Urinary bladder (tissue), 4 donors: ENCODE results near the gene PHF20. TPM values are rescaled to one million over a fixed set of nuclear protein-coding genes. Genes with fewer than 3 reads are reported as not detected.

Experiments
- DNase-seq: peaks from one replicate; pipeline ENCODE4 v3.0.0-alpha.2; 2015; ENCODE audit errors: extremely low spot score
- H3K27ac ChIP-seq: one replicate; pipeline ENCODE4 v1.5.1; 2013; ENCODE audit warnings: low read depth, mild to moderate bottlenecking, moderate library complexity
- H3K36me3 ChIP-seq: one replicate; pipeline ENCODE4 v1.6.1; 2013; ENCODE audit warnings: mild to moderate bottlenecking, moderate library complexity; ENCODE audit not compliant: insufficient read depth
- H3K4me1 ChIP-seq: one replicate; pipeline ENCODE4 v1.6.1; 2013; ENCODE audit warnings: mild to moderate bottlenecking, moderate library complexity; ENCODE audit not compliant: insufficient read depth
- H3K4me3 ChIP-seq: one replicate; pipeline ENCODE4 v1.5.1; 2013; ENCODE audit warnings: low read depth, low read length
- WGBS: extraction: QIAGEN DNeasy Blood & Tissue Kit; methylation state at CpG from one replicate; pipeline ENCODE4 v1.1.7; 2013; 5-methylcytosine and 5-hydroxymethylcytosine counted together
- polyA plus RNA-seq: library from polyadenylated mRNA; stranded (reverse); fragments of 200-250 nt; gene quantifications from one replicate; pipeline ENCODE4 v1.2.3, GENCODE V29; 2013
- total RNA-seq: library from RNA; depleted of rRNA; stranded (reverse); fragments of >200 nt; gene quantifications from one replicate; pipeline ENCODE4 v1.2.3, GENCODE V29; 2014
- donor health status: healthy with polysubstance abuse.
- donor health status: healthy.

PHF20 gene
- total and polyA plus RNA-seq, 2 donors: 30.5 to 32.5 TPM

DNA sequence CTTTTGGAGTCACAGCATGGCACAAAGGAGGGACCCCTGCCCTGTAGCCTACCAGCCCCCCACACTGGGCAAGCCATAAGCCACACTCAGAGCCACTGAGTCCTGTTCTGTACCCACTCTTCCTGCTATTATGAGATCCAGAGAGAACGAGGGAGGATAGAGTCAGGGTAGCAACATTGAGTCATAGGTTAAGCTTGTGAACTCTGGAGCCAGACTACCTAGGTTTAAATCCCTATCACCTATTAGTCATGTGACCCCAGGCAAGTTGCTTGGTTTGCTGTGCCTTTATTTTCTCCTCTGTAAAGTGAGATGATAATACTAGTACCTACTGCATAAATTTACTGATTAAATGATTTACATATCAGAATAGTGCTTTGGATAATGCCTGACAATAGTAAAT is 197.1 kb downstream of the PHF20 start:
- DNase-seq: no peak
- Histone ChIP-seq H3K36me3 (no peaks in the 10 kb centered on the region), H3K27ac (no peak overlapping the region), H3K4me3 (no peak overlapping the region), H3K4me1 (no peaks in the 10 kb centered on the region)
- 68% methylated on average over 1 of the region's 1 CpG for WGBS

GRCh38 chr20:35971981-35972380 is 200.2 kb downstream of the PHF20 start:
- no peaks in the 10 kb centered on the region for H3K4me1 ChIP-seq
- 91% methylated on average over 2 of the region's 2 CpGs for WGBS

GRCh38 chr20:35972462-35972861 is 200.6 kb downstream of the PHF20 start:
- Histone ChIP-seq H3K36me3 (no peaks in the 10 kb centered on the region), H3K4me3 (no peak overlapping the region), H3K27ac (no peak overlapping the region), H3K4me1 (no peaks in the 10 kb centered on the region)
- DNase-seq: no peak
- WGBS: 29% methylated on average over 4 of the region's 4 CpGs

More at GRCh38 chr20:35971981-35972380, 200.2 kb downstream of the PHF20 start:
- no peak for DNase-seq
- no peaks in the 10 kb centered on the region for H3K36me3 ChIP-seq
- no peak overlapping the region for H3K4me3 ChIP-seq
- no peak overlapping the region for H3K27ac ChIP-seq

GRCh38 chr20:35974256-35974655 is 202.4 kb downstream of the PHF20 start:
- WGBS: 83% methylated on average over 4 of the region's 4 CpGs

GRCh38 chr20:35975576-35976373 is 204.0 kb downstream of the PHF20 start:
- DNase-seq: no peak
- no peaks in the 10 kb centered on the region for H3K36me3 ChIP-seq
- no peak overlapping the region for H3K27ac ChIP-seq
- no peak overlapping the region for H3K4me3 ChIP-seq
- 68% methylated on average over 9 of the region's 9 CpGs for WGBS
- H3K4me1 ChIP-seq: no peaks in the 10 kb centered on the region

More at GRCh38 chr20:35974256-35974655, 202.4 kb downstream of the PHF20 start:
- no peak overlapping the region for H3K27ac ChIP-seq
- no peak overlapping the region for H3K4me3 ChIP-seq
- DNase-seq: no peak
- no peaks in the 10 kb centered on the region for H3K36me3 ChIP-seq
- H3K4me1 ChIP-seq: no peaks in the 10 kb centered on the region

- DNase-seq: no peak
- H3K4me3 ChIP-seq: no peak overlapping the region
- no peaks in the 10 kb centered on the region for H3K4me1 ChIP-seq
- H3K36me3 ChIP-seq: no peaks in the 10 kb centered on the region
- H3K27ac ChIP-seq: no peak overlapping the region
- 93% methylated on average over 9 of the region's 9 CpGs for WGBS
These were observed 206.3 kb downstream of the PHF20 start for GRCh38 chr20:35978041-35978513.

DNA sequence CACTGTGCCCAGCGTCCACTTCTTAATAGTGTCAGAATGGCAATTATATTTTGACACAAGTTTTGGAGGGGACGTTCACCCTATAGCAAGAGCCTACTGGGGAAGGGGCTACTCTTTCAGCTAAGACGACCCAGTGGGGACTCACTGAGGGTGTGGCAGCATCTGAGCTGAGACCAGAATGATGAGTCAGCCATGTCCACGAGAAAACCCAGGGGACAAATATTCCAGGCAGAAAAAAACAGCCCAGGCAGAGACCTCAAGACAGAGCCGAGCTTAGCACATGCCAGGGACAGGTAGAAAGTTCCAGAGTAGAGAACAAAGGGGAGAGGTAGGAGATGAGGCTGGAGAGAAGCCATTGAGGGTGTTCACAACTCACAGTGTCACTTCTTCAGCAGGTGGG is 207.7 kb downstream of the PHF20 start:
- WGBS: 70% methylated on average over 5 of the region's 5 CpGs
- no peak overlapping the region for H3K4me3 ChIP-seq

DNA sequence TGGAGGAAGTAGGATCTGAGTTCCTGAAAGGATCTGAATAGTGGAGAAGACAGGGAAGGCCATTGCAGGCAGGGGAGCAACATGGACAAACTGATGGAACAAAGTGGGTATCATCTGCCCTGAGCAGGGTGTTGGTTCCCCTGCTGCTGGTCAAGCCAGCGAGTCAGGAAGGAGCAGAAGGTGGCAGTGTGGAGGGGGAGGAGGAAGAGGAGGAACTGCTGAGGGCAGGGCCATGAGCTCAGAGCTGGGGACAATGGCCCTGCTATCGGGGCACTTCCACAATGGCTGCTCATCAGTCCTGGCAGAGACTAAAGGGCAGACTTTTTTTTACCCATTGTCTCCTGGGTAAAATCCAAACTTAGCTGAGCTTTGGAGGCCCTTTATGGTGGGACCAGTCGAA is 210.2 kb downstream of the PHF20 start:
- H3K36me3 ChIP-seq: no peaks in the 10 kb centered on the region
- WGBS: 72% methylated on average over 3 of the region's 3 CpGs
- no peak overlapping the region for H3K4me3 ChIP-seq
- no peak overlapping the region for H3K27ac ChIP-seq
- no peak for DNase-seq
- no peaks in the 10 kb centered on the region for H3K4me1 ChIP-seq

More for the DNA sequence above, 207.7 kb downstream of the PHF20 start:
- H3K4me1 ChIP-seq: no peaks in the 10 kb centered on the region
- DNase-seq: no peak
- no peaks in the 10 kb centered on the region for H3K36me3 ChIP-seq
- no peak overlapping the region for H3K27ac ChIP-seq

- H3K36me3 ChIP-seq: no peaks in the 10 kb centered on the region
- 70% methylated on average over 6 of the region's 6 CpGs for WGBS
- no peak overlapping the region for H3K4me3 ChIP-seq
- no peak for DNase-seq
- no peaks in the 10 kb centered on the region for H3K4me1 ChIP-seq
- H3K27ac ChIP-seq: no peak overlapping the region
These were observed 212.6 kb downstream of the PHF20 start for GRCh38 chr20:35984382-35984781.

- 74% methylated on average over 2 of the region's 2 CpGs for WGBS
- Histone ChIP-seq H3K4me3 (no peak overlapping the region), H3K4me1 (no peaks in the 10 kb centered on the region), H3K27ac (no peak overlapping the region), H3K36me3 (no peaks in the 10 kb centered on the region)
- no peak for DNase-seq
These were observed 214.0 kb downstream of the PHF20 start for GRCh38 chr20:35985806-35986205.

DNA sequence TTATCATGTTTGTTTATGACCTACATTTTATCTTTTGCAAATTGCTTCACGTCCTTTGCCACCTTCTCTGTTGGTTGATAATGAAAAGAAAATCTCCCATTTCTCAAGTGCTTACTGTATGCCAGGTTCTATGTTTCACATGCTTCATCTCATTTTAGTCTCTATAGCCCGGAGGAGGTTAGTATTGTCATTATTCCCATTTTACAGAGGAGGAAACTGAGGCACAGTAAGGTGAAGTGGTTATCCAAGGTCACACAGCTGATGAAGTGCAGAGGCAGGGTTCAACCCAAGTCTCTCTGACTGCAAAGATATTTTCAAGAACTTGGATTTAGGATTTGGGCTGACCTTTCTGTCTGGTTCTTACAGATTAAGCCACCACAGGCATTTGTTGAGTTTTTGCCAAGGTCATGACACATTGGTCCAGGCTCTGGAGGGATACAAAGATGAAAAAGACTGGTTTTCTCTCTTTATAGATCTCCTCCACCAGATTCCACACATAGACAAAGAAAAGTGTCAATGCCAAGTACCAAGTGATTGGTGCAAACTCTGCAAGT is 217.2 kb downstream of the PHF20 start:
- Histone ChIP-seq H3K4me1 (no peaks in the 10 kb centered on the region), H3K4me3 (no peak overlapping the region), H3K27ac (no peak overlapping the region), H3K36me3 (no peaks in the 10 kb centered on the region)
- WGBS: 82% methylated on average over 2 of the region's 2 CpGs
- DNase-seq: no peak

- H3K36me3 ChIP-seq: no peaks in the 10 kb centered on the region
- no peaks in the 10 kb centered on the region for H3K4me1 ChIP-seq
- H3K27ac ChIP-seq: no peak overlapping the region
- WGBS: 29% methylated on average over 3 of the region's 3 CpGs
- DNase-seq: no peak
- no peak overlapping the region for H3K4me3 ChIP-seq
These were observed 219.4 kb downstream of the PHF20 start for GRCh38 chr20:35991142-35991771.

- DNase-seq: peak; percentile 64
- Histone ChIP-seq H3K4me3 (no peak overlapping the region), H3K4me1 (no peaks in the 10 kb centered on the region), H3K27ac (no peak overlapping the region), H3K36me3 (no peaks in the 10 kb centered on the region)
- WGBS: under 1% methylated on average over 6 of the region's 6 CpGs
These were observed 221.0 kb downstream of the PHF20 start for GRCh38 chr20:35992713-35993335.
